HL-60 (cell line): ENCODE results near the gene PTPRN2.

ENCODE experiments used
- GABPA ChIP-seq: IDR thresholded peaks from 2 replicates; pipeline ENCODE4 v1.6.1; 2012; ENCODE audit warnings: low read depth
- POLR2AphosphoS5 ChIP-seq: IDR thresholded peaks from 2 replicates; pipeline ENCODE4 v1.6.1; 2012; ENCODE audit warnings: low read depth
- TF ChIP-seq, protein P1 (sequence below): IDR thresholded peaks from one replicate; pipeline ENCODE4 v1.5.1; 2011; ENCODE audit warnings: low read length, control low read depth, inconsistent platforms; ENCODE audit not compliant: insufficient read depth
- TF ChIP-seq, protein P2 (sequence below): IDR thresholded peaks from 2 replicates; pipeline ENCODE4 v1.6.1; 2012; ENCODE audit warnings: low read depth; ENCODE audit not compliant: insufficient replicate concordance

DNA sequence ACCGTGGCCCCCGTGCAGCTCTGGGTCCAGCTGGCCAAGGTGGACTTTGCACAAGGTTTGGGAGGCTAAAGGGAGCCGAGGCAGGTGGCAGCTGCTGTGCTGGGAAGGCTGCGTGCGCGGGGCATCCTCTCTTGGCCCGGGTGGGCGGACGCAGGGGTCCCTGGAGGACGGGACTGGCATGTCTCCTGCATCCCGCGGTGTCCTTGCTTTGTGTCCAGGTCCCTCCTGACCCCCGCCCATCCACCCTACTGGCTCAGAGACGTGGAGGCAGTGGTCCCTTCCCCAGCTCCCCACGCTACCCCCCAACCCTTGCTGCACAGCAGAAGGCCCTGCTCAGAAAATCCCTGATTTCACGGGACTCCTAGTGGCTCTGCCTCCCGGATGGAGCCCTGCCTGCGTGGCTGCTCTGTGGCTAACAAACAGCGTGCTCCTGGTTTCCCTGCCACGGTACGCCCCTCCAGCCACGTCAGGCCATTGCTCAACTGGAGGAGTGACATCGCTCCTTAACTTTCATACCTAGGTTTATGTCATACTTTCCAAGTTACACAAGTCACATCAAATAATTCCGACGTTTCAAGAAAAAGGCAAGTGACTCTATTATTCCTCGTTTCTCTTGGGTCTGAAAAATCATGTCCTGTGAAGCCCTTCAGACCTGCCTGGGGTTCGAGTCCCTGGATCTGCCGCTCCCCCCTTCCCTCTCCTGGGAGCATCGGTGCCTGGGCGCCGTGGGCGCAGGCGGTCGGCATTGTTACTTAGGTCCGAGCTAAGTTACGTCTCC, 829.0 kb downstream of the PTPRN2 start:
- TF ChIP-seq POLR2AphosphoS5 (no peak), GABPA (no peak)
- TF ChIP-seq, protein P1, sequence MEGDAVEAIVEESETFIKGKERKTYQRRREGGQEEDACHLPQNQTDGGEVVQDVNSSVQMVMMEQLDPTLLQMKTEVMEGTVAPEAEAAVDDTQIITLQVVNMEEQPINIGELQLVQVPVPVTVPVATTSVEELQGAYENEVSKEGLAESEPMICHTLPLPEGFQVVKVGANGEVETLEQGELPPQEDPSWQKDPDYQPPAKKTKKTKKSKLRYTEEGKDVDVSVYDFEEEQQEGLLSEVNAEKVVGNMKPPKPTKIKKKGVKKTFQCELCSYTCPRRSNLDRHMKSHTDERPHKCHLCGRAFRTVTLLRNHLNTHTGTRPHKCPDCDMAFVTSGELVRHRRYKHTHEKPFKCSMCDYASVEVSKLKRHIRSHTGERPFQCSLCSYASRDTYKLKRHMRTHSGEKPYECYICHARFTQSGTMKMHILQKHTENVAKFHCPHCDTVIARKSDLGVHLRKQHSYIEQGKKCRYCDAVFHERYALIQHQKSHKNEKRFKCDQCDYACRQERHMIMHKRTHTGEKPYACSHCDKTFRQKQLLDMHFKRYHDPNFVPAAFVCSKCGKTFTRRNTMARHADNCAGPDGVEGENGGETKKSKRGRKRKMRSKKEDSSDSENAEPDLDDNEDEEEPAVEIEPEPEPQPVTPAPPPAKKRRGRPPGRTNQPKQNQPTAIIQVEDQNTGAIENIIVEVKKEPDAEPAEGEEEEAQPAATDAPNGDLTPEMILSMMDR = no peak
- TF ChIP-seq, protein P2, sequence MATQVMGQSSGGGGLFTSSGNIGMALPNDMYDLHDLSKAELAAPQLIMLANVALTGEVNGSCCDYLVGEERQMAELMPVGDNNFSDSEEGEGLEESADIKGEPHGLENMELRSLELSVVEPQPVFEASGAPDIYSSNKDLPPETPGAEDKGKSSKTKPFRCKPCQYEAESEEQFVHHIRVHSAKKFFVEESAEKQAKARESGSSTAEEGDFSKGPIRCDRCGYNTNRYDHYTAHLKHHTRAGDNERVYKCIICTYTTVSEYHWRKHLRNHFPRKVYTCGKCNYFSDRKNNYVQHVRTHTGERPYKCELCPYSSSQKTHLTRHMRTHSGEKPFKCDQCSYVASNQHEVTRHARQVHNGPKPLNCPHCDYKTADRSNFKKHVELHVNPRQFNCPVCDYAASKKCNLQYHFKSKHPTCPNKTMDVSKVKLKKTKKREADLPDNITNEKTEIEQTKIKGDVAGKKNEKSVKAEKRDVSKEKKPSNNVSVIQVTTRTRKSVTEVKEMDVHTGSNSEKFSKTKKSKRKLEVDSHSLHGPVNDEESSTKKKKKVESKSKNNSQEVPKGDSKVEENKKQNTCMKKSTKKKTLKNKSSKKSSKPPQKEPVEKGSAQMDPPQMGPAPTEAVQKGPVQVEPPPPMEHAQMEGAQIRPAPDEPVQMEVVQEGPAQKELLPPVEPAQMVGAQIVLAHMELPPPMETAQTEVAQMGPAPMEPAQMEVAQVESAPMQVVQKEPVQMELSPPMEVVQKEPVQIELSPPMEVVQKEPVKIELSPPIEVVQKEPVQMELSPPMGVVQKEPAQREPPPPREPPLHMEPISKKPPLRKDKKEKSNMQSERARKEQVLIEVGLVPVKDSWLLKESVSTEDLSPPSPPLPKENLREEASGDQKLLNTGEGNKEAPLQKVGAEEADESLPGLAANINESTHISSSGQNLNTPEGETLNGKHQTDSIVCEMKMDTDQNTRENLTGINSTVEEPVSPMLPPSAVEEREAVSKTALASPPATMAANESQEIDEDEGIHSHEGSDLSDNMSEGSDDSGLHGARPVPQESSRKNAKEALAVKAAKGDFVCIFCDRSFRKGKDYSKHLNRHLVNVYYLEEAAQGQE = no peak
